H1 (cell line): ENCODE measurements around the gene ZFP36L2. TPM values are rescaled to one million over a fixed set of nuclear protein-coding genes. Genes with fewer than 3 reads are reported as not detected.

ENCODE experiments used
- ASH2L ChIP-seq: fragments of 200-600, 300-600 bp; sonication (generic); IDR thresholded peaks from one replicate; pipeline ENCODE4 v1.7.1; 2017; ENCODE audit warnings: low read length
- ATF2 ChIP-seq: IDR thresholded peaks from 2 replicates; pipeline ENCODE4 v1.6.1; 2012; ENCODE audit warnings: low read length, inconsistent platforms
- BACH1 ChIP-seq: IDR thresholded peaks from 2 replicates; pipeline ENCODE4 v1.6.1; 2012; ENCODE audit warnings: low read length, improper control_type of control experiment
- BCL11A ChIP-seq, 2 experiments: IDR thresholded peaks; one replicate each; pipeline ENCODE4 v1.6.1; 2011; ENCODE audit warnings: low read depth in 2 of 2, low read length in 2 of 2, mild to moderate bottlenecking in 2 of 2
- BRCA1 ChIP-seq: IDR thresholded peaks from 2 replicates; pipeline ENCODE4 v1.6.1; 2012; ENCODE audit warnings: low read depth, low read length, improper control_type of control experiment
- CBX8 ChIP-seq: fragments of 300-800, 300-1000 bp; sonication (generic); IDR thresholded peaks from 2 replicates; pipeline ENCODE4 v1.7.1; 2016; ENCODE audit warnings: low read depth, low read length, borderline replicate concordance
- E2F6 ChIP-seq: IDR thresholded peaks from 2 replicates; pipeline ENCODE4 v1.6.1; 2012; ENCODE audit warnings: inconsistent platforms
- EP300 ChIP-seq, 2 experiments: IDR thresholded peaks; 1 replicate in 1 of 2; 2 replicates in 1 of 2; pipeline ENCODE4 v1.6.1; 2011 to 2012; ENCODE audit warnings: low read depth in 2 of 2, low read length in 2 of 2, mild to moderate bottlenecking in 2 of 2, borderline replicate concordance in 1 of 2, inconsistent platforms in 1 of 2, moderate library complexity in 1 of 2
- EZH2 ChIP-seq: fragments of 200-600 bp; sonication (generic); IDR thresholded peaks from 2 replicates; pipeline ENCODE4 v1.7.1; 2012; ENCODE audit warnings: low read depth, mild to moderate bottlenecking, moderate library complexity, low read length, inconsistent platforms; ENCODE audit not compliant: severe bottlenecking
- FOSL1 ChIP-seq: IDR thresholded peaks from 2 replicates; pipeline ENCODE4 v1.6.1; 2011; ENCODE audit warnings: mild to moderate bottlenecking, low read depth, low read length, moderate library complexity; ENCODE audit not compliant: insufficient read depth
- JUND ChIP-seq: IDR thresholded peaks from 2 replicates; pipeline ENCODE4 v1.6.1; 2011; ENCODE audit warnings: mild to moderate bottlenecking, improper control_type of control experiment, low read length
- PHF8 ChIP-seq: fragments of 200-600 bp; sonication (generic); conservative IDR thresholded peaks from 2 replicates; pipeline ENCODE4 v1.7.1; 2012; ENCODE audit warnings: low read depth, mild to moderate bottlenecking, inconsistent platforms, low read length, moderate library complexity
- POLR2AphosphoS5 ChIP-seq: IDR thresholded peaks from 2 replicates; pipeline ENCODE4 v1.6.1; 2011; ENCODE audit warnings: low read depth, low read length
- RAD21 ChIP-seq, 2 experiments: IDR thresholded peaks in 1 of 2; conservative IDR thresholded peaks in 1 of 2; 2 replicates each; pipeline ENCODE4 v1.6.1; 2011; ENCODE audit warnings: low read depth in 2 of 2, low read length in 2 of 2, improper control_type of control experiment in 1 of 2, inconsistent platforms in 1 of 2, mild to moderate bottlenecking in 1 of 2, moderate library complexity in 1 of 2
- SAP30 ChIP-seq: fragments of 300-600 bp; sonication (generic); IDR thresholded peaks from 2 replicates; pipeline ENCODE4 v1.7.1; 2012; ENCODE audit warnings: low read length, moderate library complexity, mild to moderate bottlenecking, inconsistent platforms; ENCODE audit not compliant: insufficient read depth, insufficient replicate concordance
- SIRT6 ChIP-seq: IDR thresholded peaks from one replicate; pipeline ENCODE4 v1.7.1; 2012; ENCODE audit warnings: low read length, inconsistent platforms
- SP1 ChIP-seq: IDR thresholded peaks from 2 replicates; pipeline ENCODE4 v1.6.1; 2011; ENCODE audit warnings: low read depth, low read length
- SP2 ChIP-seq: IDR thresholded peaks from 2 replicates; pipeline ENCODE4 v1.6.1; 2012; ENCODE audit warnings: mild to moderate bottlenecking, low read length, inconsistent platforms
- SRF ChIP-seq: IDR thresholded peaks from 2 replicates; pipeline ENCODE4 v1.6.1; 2011; ENCODE audit warnings: mild to moderate bottlenecking, low read depth, low read length, moderate library complexity
- SUZ12 ChIP-seq: fragments of 200-600 bp; sonication (generic); IDR thresholded peaks from 2 replicates; pipeline ENCODE4 v1.6.1; 2012; ENCODE audit warnings: mild to moderate bottlenecking, inconsistent platforms, low read length, moderate library complexity, mixed read lengths
- TAF1 ChIP-seq: IDR thresholded peaks from 2 replicates; pipeline ENCODE4 v1.6.1; 2011; ENCODE audit warnings: mild to moderate bottlenecking, low read depth, low read length
- polyA plus RNA-seq, 7 experiments: library from polyadenylated mRNA; depleted of rRNA in 3 of 7; stranded (reverse) in 5 of 7; unstranded in 2 of 7; fragments of >200 nt in 5 of 7; fragments of 200-250 nt in 2 of 7; gene quantifications; 1 replicate in 5 of 7; 2 replicates in 1 of 7; 4 replicates in 1 of 7; pipeline versions ENCODE4 v1.2.1 to v1.2.3, GENCODE V29; 2011 to 2013; ENCODE audit warnings: missing spikeins in 2 of 7, mixed read lengths in 2 of 7
- total RNA-seq: library from RNA; stranded (reverse); fragmentation: NEBNext Ultra II Directional; extraction: Animal tissue kit (Norgen Biotek cat#: 25700); gene quantifications from 2 replicates; pipeline ENCODE4 v1.2.1, GENCODE V29; 2021

Gene ZFP36L2
- total and polyA plus RNA-seq, 2 of the 8 experiments (the other 6 are each of a cell fraction or from before 2014, with no cell fraction given), result 13.4 to 102 TPM

- TF ChIP-seq FOSL1 (no peak), TAF1 (0 out of 2 replicates have a peak, but pooled peaks have one; percentile 44), RAD21 (IDR thresholded peaks at IDR 0.05 in 1 of 2, conservative IDR thresholded peaks at IDR 0.05 in 1 of 2; ENCODE audit: low read depth in 2 of 2, low read length in 2 of 2) (no peak), SUZ12 (no peak), SAP30 (no peak), SIRT6 (no peak), ASH2L (peak; percentile 70), PHF8 (peak; percentile 37; the same call in 1 of the 2 replicates), EZH2 (no peak), BACH1 (peak; percentile 55; the same call in 1 of the 2 replicates), SRF (no peak), POLR2AphosphoS5 (no peak; the same call in 1 of the 2 replicates), JUND (peak; percentile 87), SP1 (no peak), EP300 (IDR thresholded peaks at IDR 0.05; ENCODE audit: borderline replicate concordance in 1 of 2, low read depth in 2 of 2, low read length in 2 of 2) (no peak), E2F6 (no peak), ATF2 (no peak), SP2 (no peak), BCL11A (IDR thresholded peaks at IDR 0.05; ENCODE audit: low read depth in 2 of 2, low read length in 2 of 2) (no peak), BRCA1 (no peak), CBX8 (no peak)
Measured at GRCh38 chr2:43178602-43179542, 47.5 kb downstream of the ZFP36L2 start (continued).
